HG03097 (cell line): ENCODE data around the gene GSTM4.
A peak's percentile ranks its signal among the peaks of the same experiment; 100 is the strongest.
"Not testable (repeated sequence)": the region's sequence is repeated elsewhere in the genome, so short reads cannot be mapped to it uniquely, and the experiment has no call there.

Experiments
- ATAC-seq: cut with Tn5 transposase; IDR thresholded peaks from one replicate; pipeline ENCODE4 v1.9.1; 2021; ENCODE audit not compliant: unreplicated experiment, low FRiP score

The GSTM4 gene

DNA sequence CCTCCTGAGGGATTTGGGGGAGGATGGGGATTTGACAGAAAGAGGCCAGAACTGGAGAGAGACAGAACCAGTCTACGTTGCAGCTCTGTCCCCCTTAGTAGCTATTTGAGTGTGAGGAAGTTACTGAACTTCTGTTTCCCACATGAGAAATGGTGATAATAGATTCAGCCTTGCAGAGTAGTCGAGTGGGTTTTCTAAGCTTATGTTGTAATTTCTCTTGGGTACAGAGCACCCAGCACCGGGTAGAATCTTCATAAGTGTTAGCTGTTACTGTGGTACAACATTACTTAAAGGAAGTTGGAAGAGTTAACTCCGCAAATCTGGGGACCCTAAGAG is 4.8 kb downstream of the GSTM4 start:
- ATAC-seq, result not testable (repeated sequence)

DNA sequence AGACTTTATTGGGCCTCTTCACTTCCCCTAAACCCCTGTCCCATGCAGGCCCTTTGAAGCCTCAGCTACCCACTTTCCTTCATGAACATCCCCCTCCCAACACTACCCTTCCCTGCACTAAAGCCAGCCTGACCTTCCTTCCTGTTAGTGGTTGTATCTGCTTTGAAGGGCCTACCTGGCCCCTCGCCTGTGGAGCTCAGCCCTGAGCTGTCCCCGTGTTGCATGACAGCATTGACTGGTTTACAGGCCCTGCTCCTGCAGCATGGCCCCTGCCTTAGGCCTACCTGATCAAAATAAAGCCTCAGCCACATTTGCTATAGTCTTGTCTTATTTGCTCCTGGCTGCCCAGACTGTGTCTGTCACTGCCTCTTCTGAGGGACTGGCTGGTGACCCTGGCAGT is 5.5 kb downstream of the GSTM4 start:
- ATAC-seq, result no peak

DNA sequence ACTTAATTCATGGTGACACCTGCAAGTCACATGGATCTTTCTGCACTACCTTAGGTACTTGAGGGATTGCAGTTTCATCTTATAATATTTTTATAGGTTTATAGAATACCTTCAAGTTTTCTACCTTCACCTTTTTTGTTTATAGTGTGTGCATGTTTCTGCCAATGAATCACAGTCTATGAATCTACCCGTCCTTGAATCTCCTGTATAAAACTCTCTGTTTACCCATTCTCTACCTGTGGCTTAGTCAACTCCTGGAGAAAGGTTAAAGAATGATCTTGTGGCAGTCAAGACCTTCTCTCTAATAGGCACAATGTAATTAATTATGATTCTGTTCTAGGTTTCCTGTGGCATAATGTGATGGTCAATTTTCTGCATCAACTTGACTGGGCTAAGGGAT is 8.8 kb downstream of the GSTM4 start:
- no peak for ATAC-seq

DNA sequence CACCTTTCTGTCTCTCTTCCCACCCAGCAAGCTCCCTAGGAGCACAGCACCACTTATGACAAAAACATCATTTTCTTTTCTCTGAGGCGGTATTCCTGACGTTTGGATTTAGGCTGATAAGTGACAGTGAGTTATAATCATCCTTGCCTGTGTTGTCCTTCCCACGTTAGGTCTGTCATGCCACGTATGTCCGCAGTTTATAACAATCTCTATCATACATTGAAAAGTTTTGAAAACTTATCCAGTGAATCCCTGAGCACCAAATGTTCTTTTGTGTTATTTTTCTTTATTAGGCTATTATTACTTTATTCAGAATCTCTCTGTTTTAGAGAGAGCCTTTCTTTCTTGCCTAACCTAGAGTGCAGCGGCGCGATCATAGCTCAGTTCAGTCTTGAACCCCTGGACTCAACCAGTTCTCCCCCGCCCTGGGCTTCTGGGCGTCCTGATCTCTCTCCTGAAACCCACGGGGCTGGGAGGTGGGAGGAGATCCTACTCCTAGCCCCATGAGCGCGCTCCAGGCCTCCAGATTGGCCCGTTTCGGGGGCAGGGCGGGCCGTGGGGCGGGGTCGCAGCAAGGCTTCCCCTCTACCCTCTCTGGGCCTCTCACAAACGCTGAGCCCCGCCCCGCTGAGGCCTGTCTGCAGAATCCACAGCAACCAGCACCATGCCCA is 11.7 kb downstream of the GSTM4 start, which contains the start of gene GSTM2:
GSTM2 (plus strand) TSS at position 606 of the 671 bp plus-strand sequence; CDS start at position 665, 59 bp downstream.
- peak; percentile 69 for ATAC-seq

DNA sequence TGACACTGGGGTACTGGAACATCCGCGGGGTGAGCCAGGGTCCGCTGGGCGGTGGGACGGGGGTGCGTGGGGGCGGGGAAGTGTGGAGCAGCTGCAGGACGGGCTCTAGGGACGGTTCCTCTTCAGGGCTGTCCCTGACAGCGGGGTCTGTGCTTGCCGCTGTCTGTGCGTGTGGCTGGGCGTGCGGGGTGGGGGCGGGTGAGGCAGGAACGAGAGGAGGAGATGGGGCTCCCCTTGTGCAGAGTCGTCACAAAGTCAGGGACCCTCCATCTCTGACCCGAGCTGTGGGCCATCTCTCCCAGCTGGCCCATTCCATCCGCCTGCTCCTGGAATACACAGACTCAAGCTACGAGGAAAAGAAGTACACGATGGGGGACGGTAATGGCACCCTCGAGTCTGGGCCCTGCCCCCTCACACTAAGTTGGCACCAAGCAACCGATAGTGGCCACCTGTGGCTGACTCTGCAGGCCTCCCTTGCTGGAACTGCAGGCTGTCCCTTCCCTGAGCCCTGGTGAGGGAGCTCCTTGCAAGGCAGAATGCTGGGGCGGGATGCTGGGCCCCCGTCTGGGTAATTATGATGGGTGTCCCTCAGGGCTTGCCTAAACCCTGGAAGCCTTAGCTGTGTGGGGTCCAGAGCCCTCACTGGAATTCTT is 12.3 kb downstream of the GSTM4 start:
- no peak for ATAC-seq

DNA sequence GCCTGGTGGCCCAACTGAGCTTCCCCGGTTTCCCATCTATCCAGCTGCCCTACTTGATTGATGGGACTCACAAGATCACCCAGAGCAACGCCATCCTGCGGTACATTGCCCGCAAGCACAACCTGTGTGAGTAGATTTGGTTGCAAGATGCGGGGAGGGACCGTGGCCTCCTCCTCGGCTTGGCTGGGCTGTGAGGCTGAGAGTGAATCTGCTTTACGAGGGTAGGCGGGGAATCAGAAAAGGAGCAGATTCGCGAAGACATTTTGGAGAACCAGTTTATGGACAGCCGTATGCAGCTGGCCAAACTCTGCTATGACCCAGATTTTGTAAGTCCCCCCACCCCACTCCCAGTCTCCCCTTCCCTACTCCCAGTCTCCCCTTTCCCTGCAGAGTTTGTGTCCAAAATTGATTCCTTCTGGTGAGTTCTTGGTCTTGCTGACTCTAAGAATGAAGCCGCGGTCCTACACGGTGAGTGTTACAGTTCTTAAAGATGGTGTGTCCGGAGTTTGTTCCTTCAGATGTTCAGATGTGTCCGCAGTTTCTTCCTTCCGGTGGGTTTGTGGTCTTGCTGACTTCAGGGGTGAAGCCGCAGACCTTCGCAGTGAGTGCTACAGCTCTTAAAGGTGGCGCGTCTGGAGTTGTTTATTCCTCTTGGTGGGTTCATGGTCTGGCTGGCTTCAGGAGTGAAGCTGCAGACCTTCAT is 13.5 kb downstream of the GSTM4 start:
- no peak for ATAC-seq

DNA sequence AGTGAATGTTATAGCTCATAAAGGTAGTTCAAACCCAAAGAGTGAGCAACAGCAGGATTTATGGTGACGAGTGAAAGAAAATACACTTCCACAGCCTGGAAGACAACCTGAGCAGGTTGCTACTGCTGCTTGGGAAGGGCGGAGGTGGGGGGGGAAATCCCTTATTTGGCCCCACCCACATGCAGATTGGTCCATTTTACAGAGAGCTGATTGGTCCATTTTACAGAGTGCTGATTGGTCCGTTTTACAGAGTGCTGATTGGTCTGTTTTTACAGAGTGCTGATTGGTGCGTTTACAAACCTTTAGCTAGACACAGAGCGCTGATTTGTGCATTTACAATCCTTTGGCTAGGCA is 14.0 kb downstream of the GSTM4 start:
- ATAC-seq, result not testable (repeated sequence)

DNA sequence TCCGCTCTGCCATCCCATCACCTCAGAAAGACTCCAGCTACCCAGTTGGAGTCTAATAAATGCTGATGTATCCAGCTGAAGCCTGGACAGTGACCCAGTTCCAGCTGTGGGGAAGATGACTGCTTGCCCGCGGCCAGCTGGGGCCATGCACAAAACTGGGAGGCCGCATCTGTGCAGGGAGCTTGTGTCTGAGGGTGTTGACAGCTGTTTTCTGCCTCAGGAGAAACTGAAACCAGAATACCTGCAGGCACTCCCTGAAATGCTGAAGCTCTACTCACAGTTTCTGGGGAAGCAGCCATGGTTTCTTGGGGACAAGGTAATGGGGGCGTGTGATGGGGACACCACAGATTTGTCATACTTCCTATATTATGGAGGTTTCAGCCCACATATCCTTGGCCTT is 15.2 kb downstream of the GSTM4 start:
- ATAC-seq, result no peak

DNA sequence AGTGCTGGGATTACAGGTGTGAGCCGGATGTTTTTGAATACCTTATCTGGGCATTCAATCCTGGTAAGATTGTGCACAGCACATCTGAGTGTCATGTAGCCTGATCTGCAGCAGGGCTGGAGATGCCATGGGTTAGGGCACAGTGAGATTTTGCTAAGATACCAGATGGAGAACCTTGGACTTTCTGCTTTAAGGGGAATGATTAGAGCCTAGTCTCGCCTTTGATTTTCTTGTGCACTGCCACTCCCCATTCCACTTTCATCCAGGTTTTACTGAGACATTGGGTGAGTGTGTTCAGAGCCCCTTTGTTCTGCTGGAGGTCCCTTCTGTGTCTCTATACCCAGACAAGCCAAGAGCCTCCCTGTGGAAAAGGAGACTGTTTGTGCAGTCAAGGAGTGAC is 18.0 kb downstream of the GSTM4 start:
- ATAC-seq, result not testable (repeated sequence)

DNA sequence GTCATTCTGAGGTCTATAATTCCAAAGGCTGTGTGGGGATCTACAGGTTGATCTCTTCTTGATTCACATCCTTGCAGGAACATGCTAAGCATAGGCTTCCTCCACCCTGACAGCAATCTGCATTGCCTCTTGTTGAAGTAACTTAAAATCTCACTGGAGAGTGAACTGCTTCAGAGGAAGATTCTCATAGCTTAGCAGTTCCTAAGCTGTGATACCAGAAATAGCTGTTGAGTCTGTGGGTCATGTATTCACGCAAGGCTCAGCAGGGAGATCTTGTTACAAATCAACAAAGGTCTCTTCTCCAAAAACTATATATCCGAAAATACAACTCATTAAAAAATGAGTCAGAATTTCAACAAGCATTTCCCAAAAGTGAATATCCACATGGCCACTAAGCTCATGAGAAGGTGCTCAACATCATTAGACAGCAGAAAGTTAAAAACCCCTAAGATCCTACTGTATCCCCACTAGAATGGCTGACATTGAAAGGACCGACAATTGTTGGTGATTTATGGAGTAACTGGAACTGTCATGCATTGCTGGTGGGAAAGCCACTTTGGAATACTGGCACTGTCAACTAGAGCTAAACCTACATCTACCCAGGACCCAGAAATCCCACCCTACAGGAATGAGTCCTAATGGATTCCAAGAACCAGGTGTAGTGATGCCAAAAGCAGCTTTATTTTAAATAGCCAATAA is 20.9 kb downstream of the GSTM4 start:
- not testable (repeated sequence) for ATAC-seq

DNA sequence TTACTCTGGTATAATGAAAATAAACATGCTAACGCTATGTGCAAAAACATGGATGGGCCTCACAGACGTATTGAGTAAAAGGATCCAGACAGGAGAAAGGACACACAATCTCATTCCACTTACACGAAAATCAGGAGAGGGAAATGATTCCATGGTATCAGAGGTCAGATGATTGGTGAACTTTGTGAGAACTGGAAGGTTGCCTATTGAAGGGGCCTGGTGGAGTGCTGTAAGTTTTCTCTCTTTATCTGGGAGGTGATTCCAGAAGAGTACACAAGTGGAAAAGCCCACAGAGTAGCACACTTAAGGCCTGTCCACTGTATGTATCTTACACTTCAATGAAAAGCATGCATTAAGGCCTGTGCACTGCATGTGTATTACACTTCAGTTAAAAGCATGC is 21.6 kb downstream of the GSTM4 start:
- no peak for ATAC-seq

DNA sequence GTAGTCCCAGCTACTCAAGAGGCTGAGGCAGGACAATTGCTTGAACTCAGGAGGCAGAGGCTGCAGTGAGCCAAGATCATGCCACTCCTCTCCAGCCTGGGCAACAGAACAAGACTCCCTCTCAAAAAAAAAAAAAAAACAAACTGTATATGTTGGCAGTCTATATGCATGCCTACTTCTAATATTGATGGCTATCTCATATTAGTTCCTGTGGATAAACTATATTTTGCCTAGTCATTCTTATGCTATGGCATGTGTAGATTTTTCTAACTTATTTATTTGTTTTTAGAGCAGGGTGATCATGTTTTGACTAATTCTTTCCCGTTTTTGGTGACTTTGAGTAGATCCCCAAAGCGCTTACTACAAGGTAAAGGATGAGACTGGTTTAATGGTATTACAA is 22.7 kb downstream of the GSTM4 start:
- not testable (repeated sequence) for ATAC-seq

DNA sequence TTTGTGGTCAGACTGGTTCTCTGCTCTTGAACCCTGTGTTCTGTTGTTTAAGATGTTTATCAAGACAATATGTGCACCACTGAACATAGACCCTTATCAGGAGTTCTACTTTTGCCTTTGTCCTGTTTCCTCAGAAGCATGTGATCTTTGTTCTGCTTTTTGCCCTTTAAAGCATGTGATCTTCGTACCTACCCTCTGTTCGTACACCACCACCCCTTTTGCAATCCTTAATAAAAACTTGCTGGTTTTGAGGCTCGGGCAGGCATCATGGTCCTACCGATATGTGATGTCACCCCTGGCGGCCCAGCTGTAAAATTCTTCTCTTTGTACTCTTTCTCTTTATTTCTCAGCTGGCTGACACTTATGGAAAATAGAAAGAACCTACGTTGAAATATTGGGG is 28.9 kb downstream of the GSTM4 start:
- not testable (repeated sequence) for ATAC-seq

DNA sequence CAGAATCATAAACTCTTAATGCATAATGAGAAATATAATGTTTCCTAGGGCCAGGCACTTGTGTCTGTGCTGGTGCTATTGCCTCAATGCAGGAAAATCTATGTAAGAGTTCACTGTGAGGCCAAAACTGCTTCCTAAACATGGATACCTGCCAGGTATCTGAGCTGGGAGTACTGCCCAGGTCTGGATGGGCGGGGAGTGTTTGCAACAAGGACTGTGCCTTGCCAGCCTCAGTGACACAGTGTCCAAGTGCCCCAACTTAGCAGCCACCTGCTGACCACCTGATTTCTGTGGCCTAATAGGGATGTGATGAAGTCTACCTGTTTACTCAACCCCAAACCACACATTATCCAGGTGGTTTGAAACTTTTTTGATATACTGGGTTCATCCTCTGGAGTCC is 29.5 kb downstream of the GSTM4 start:
- not testable (repeated sequence) for ATAC-seq

DNA sequence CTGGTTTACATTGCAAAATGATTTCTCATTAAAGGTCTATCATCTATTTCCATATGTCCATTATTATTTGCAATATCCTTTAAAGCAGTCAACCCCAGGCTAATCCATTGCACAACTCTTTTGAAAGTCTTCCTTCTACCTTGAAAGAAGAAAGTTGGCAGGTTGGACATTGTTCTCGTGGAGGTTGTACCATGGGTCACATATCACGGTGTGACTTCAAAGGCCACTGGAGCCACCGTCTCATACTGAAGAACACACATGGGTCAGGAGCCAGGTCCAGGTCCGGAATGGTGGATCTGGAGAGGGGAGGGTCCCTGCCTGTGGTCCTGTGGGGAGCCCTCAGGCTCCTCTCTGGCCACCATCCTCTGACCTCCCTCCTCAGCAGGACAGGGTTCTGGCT is 30.0 kb downstream of the GSTM4 start:
- not testable (repeated sequence) for ATAC-seq

DNA sequence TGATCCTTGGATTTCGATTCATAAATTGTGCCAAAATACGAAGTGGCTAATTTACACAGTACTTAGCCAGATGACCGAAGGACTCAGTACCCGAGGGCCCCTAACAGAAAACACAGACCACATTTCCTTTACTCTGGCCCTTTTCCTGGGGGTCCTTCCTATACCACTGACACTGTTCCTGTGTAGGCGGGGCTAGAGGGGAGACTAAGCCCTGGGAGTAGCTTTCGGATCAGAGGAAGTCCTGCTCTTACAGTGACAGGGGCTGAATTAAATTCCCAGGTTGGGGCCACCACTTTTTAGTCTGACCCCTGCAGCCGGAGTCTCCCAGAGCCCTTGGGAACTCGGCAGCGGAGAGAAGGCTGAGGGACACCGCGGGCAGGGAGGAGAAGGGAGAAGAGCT is 31.2 kb downstream of the GSTM4 start:
- not testable (repeated sequence) for ATAC-seq

DNA sequence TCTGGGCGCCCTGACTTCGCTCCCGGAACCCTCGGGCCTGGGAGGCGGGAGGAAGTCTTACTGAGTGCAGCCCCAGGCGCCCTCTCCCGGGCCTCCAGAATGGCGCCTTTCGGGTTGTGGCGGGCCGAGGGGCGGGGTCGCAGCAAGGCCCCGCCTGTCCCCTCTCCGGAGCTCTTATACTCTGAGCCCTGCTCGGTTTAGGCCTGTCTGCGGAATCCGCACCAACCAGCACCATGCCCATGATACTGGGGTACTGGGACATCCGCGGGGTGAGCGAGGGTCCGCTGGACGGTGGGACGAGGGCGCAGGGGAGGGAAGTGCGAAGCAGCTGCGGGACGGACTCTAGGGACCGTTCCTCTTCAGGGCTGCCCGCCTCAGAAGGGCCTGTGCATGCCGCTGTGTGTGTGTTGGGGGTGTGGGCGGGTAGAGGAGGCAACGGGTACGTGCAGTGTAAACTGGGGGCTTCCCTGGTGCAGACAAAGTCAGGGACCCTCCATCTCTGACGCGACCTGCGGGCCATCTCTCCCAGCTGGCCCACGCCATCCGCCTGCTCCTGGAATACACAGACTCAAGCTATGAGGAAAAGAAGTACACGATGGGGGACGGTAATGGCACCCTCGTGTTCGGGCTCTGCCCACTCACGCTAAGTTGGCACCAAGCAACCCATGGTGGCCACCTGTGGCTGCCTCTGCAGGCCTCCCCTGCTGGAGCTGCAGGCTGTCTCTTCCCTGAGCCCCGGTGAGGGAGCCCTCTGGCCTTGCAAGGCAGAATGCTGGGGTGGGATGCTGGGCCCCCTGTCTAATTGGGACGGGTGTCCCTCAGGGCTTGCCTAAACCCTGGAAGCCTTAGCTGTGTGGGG is 32.0 kb downstream of the GSTM4 start, which contains the start of gene GSTM1:
GSTM1 (plus strand) TSS at position 177 of the 859 bp plus-strand sequence; CDS start at position 234, 57 bp downstream.
- peak; percentile 96 for ATAC-seq

DNA sequence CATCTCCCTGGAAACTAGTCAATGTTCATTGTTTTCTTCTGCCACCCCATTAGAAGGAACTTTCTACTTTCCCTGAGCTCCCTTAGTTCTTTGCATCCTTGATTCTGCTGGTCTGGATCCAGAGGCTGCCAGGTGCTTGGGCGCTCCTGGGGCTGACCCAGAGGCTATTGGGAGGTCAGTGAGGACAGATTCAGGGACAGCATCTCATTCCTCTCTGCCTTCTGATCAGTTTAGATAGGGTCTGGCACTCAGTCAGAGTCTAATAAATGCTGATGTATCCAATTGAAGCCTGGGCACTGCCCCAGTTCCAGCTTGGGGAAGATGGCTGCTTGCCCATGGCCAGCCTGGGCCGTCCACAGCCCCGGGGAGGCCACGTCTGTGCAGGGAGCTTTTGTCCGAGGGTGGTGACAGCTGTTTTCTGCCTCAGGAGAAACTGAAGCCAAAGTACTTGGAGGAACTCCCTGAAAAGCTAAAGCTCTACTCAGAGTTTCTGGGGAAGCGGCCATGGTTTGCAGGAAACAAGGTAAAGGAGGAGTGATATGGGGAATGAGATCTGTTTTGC is 34.0 kb downstream of the GSTM4 start:
- no peak for ATAC-seq

DNA sequence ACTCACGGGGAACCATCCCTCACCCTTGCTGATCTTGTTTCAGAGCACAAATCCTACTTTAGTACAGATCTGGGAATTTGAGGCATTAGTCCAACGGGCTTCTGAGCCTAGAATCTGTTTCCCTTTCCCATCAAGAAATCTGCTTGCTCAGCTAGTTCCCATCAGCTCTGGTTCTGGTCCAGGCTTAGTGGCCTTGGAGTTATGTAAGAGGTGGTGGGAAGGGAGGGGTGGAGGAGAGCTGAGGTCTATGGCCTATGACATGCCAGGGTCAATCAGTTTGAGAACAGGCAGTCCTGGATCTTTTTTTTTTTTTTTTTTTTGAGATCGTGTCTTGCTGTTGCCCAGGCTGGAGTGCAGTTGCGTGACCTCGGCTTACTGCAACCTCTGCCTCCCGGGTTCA is 35.9 kb downstream of the GSTM4 start:
- ATAC-seq, result no peak

DNA sequence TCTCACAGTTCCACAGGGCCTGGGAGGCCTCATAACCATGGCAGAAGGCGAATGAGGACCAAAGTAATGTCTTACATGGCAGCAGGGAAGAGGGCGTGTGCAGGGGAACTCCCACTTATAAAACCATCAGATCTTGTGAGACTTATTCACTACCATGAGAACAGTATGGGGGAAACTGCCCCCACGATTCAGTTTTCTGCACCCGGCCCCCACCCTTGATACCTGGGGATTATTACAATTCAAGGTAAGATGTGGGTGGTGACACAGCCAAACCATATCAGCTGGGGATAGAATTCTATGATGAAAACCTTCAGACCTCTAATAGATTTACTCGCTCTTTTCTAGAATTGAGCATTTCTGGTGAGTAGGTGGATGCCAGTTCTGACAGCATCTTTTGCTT is 38.5 kb downstream of the GSTM4 start:
- ATAC-seq, result not testable (repeated sequence)
